RWPE2 (cell line): ENCODE measurements around the gene SOX9.

Experiments
- ATAC-seq: fragments of 200-7000 bp; cut with Tn5 transposase; 3 replicates; pipeline ENCODE4 v1.9.1; 2021; ENCODE audit warnings: low read depth
- DNase-seq: peaks from one replicate; pipeline ENCODE4 v3.0.0-alpha.2; 2020; ENCODE audit warnings: low spot score
- H3K27ac ChIP-seq: fragments of 450-650 bp; 2 replicates; pipeline ENCODE4 v1.5.1; 2017; ENCODE audit warnings: mild to moderate bottlenecking; ENCODE audit not compliant: poor library complexity, severe bottlenecking
- H3K27me3 ChIP-seq: fragments of 250-450 bp; sonication (Bioruptor Pico); 2 replicates; pipeline ENCODE4 v1.5.1; 2021; ENCODE audit warnings: mild to moderate bottlenecking, moderate library complexity; ENCODE audit not compliant: insufficient read depth, poor library complexity, severe bottlenecking
- H3K36me3 ChIP-seq: fragments of 250-450 bp; sonication (Bioruptor Pico); 2 replicates; pipeline ENCODE4 v1.5.1; 2020; ENCODE audit warnings: low read depth, mild to moderate bottlenecking, moderate library complexity
- H3K4me1 ChIP-seq: fragments of 250-450 bp; sonication (Bioruptor Pico); 2 replicates; pipeline ENCODE4 v1.5.1; 2021; ENCODE audit warnings: mild to moderate bottlenecking, moderate library complexity; ENCODE audit not compliant: insufficient read depth, poor library complexity, severe bottlenecking
- H3K4me3 ChIP-seq: fragments of 250-450 bp; sonication (Bioruptor Pico); 2 replicates; pipeline ENCODE4 v1.5.1; 2021; ENCODE audit warnings: mild to moderate bottlenecking, moderate library complexity; ENCODE audit not compliant: severe bottlenecking
- H3K9me3 ChIP-seq: fragments of 250-450 bp; sonication (Bioruptor Pico); 2 replicates; pipeline ENCODE4 v1.5.1; 2021; ENCODE audit warnings: mild to moderate bottlenecking, moderate library complexity; ENCODE audit not compliant: severe bottlenecking
- TF ChIP-seq, protein P1 (sequence below): fragments of 450-650 bp; IDR thresholded peaks from one replicate; pipeline ENCODE4 v1.5.1; 2017; ENCODE audit warnings: mild to moderate bottlenecking, moderate library complexity; ENCODE audit not compliant: poor library complexity, severe bottlenecking

SOX9 gene

DNA sequence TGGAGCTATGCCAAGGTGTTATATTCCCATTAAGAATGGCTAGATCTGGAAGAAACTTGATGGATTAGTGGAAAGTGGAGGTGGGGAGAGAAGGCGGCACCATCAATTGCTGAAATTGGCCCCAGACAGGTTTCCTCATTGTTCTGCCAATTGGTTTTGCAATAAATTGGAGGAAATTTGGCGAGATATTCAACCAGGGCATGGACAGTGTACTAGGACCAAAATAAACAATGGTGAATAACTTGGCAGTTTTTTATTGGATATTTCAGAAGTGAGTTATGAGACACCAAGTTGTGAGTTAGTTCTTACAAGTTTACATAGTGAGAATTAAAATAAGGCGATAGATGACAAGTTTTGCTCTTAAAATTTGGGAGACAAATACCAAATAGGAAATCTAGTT lies 41.1 kb upstream of the SOX9 start:
- Histone ChIP-seq H3K36me3 (no peaks in the 10 kb centered on the region), H3K4me1 (peaks cover 12% of the 10 kb centered on the region), H3K4me3 (no peak overlapping the region), H3K27me3 (no peaks in the 10 kb centered on the region), H3K27ac (no peak overlapping the region), H3K9me3 (no peaks in the 10 kb centered on the region)
- DNase-seq (no peak), ATAC-seq (no peak)
- TF ChIP-seq, protein P1, sequence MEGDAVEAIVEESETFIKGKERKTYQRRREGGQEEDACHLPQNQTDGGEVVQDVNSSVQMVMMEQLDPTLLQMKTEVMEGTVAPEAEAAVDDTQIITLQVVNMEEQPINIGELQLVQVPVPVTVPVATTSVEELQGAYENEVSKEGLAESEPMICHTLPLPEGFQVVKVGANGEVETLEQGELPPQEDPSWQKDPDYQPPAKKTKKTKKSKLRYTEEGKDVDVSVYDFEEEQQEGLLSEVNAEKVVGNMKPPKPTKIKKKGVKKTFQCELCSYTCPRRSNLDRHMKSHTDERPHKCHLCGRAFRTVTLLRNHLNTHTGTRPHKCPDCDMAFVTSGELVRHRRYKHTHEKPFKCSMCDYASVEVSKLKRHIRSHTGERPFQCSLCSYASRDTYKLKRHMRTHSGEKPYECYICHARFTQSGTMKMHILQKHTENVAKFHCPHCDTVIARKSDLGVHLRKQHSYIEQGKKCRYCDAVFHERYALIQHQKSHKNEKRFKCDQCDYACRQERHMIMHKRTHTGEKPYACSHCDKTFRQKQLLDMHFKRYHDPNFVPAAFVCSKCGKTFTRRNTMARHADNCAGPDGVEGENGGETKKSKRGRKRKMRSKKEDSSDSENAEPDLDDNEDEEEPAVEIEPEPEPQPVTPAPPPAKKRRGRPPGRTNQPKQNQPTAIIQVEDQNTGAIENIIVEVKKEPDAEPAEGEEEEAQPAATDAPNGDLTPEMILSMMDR: no peak

DNA sequence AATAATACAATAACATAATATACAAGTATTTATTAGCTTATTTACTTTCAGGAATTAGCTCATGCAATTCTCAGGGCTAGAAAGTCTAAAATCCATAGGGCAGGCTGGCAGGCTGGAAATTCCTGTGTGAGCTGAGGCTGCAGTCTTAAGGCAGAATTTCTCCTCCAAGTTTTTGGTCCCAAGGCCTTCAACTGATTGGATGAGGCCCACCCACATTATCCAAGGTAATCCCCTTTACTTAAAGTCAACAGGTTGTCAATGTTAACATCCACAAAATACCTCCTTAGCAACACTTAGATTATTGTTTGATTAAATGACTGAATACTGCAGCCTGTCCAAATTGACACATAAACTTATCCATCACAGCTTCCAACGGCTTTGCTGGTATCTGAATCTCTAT lies 32.9 kb upstream of the SOX9 start:
- no peak overlapping the region for H3K4me3 ChIP-seq
- H3K9me3 ChIP-seq: no peaks in the 10 kb centered on the region
- no peaks in the 10 kb centered on the region for H3K27me3 ChIP-seq
- H3K4me1 ChIP-seq: no peaks in the 10 kb centered on the region
- ATAC-seq (no peak), DNase-seq (no peak)
- no peak overlapping the region for H3K27ac ChIP-seq
- TF ChIP-seq, protein P1: no peak
- no peaks in the 10 kb centered on the region for H3K36me3 ChIP-seq

DNA sequence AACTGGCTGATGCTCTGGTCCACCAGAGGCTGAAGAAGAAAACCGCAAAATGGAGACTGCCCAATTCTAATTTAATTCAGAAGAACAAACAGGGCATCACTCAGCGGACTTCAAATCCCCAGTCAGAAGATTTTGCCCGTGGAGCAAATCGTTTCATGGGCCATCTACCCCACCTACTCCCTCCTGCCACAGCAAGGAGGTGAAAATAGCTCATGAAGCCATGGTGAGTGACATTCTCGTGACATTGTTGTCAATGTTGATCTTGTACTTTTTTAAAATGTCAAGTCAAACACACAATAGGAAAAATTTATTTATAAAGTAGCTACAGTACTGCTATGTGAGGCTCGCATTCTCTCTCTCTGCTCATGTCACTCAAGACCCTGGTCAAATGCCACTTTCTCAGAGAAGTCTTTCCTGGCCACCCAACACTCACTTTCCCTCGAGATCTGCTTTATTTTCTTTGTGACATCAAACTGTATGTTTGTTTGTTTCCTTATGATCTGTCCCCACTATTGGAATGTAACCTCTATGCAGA lies 31.3 kb upstream of the SOX9 start:
- Histone ChIP-seq H3K9me3 (no peaks in the 10 kb centered on the region), H3K27ac (no peak overlapping the region), H3K4me1 (no peaks in the 10 kb centered on the region), H3K27me3 (no peaks in the 10 kb centered on the region), H3K4me3 (no peak overlapping the region), H3K36me3 (no peaks in the 10 kb centered on the region)
- TF ChIP-seq, protein P1: no peak
- no peak for ATAC-seq
- DNase-seq: no peak

DNA sequence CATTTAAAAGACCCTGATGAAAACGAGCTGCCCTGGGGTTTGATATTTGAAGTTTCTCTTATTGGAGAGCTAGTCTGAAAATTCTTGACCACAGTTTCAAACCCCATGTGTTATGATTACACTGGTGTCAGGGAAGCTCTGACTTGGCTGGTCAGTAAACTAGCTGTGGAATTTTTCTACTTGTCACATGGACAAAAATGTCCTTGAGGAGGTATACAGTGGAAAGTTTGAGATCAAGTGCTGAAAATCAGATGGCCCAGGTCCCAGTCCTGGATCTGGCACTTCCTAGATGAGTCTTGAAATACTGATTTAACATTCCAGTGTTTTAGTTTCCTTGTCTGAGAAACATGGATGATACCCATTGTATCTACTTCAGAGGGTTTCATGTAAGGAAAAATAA lies 30.7 kb upstream of the SOX9 start:
- Histone ChIP-seq H3K4me3 (no peak overlapping the region), H3K9me3 (no peaks in the 10 kb centered on the region), H3K27ac (no peak overlapping the region), H3K4me1 (no peaks in the 10 kb centered on the region), H3K27me3 (no peaks in the 10 kb centered on the region), H3K36me3 (no peaks in the 10 kb centered on the region)
- DNase-seq (no peak), ATAC-seq (no peak)
- TF ChIP-seq, protein P1: no peak

DNA sequence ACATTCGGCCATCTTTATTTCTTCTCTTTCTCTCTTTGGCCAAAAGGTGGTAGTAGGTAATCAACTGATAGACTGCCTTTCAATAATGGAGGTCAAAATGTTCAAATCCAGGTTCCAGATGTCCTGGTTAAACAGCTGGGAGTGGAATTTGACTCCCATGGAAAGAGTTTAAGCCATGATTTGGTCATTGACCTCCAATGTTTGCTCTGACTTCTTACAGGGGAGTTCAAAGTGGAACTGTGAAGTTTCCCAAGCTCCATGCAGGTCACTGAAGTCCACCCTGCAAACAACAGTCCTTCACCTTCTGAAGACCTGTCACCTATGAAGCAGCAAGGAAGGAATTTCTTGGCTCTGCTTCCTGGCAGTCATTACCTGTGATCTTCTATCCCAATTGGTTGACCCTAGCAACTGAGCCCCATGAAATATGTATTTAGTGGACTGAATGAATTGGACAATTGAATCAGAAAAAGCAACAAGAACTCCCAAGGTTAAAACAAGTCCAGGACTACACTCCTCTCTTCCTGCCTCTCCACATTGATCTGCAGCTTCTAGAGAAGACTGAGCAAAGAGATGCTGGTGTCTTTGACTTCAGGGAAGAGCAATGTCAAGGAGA lies 28.0 kb upstream of the SOX9 start:
- Histone ChIP-seq H3K27ac (no peak overlapping the region), H3K9me3 (no peaks in the 10 kb centered on the region), H3K36me3 (no peaks in the 10 kb centered on the region), H3K4me1 (peaks cover 10% of the 10 kb centered on the region), H3K27me3 (no peaks in the 10 kb centered on the region), H3K4me3 (no peak overlapping the region)
- TF ChIP-seq, protein P1: no peak
- no peak for DNase-seq
- no peak for ATAC-seq
